HEK293T (cell line): ENCODE data around the gene GLTP.

Experiments
- ARNT ChIP-seq: fragments of 450-650 bp; IDR thresholded peaks from 2 replicates; pipeline ENCODE4 v1.6.1; 2017; ENCODE audit warnings: mild to moderate bottlenecking
- BHLHE40 ChIP-seq: fragments of 450-650 bp; IDR thresholded peaks from 2 replicates; pipeline ENCODE4 v1.6.1; 2016; ENCODE audit warnings: mild to moderate bottlenecking, moderate library complexity, borderline replicate concordance
- ELF4 ChIP-seq: fragments of 450-650 bp; IDR thresholded peaks from 2 replicates; pipeline ENCODE4 v1.6.1; 2017; ENCODE audit warnings: antibody characterized with exemption
- FOXA1 ChIP-seq: fragments of 450-650 bp; IDR thresholded peaks from 2 replicates; pipeline ENCODE4 v1.6.1; 2016; ENCODE audit warnings: mild to moderate bottlenecking
- FOXM1 ChIP-seq: fragments of 450-650 bp; IDR thresholded peaks from 2 replicates; pipeline ENCODE4 v1.6.1; 2017; ENCODE audit warnings: mild to moderate bottlenecking, borderline replicate concordance
- HDGF ChIP-seq: fragments of 450-650 bp; IDR thresholded peaks from 2 replicates; pipeline ENCODE4 v1.6.1; 2017; ENCODE audit warnings: antibody characterized with exemption, borderline replicate concordance
- L3MBTL2 ChIP-seq: fragments of 450-650 bp; conservative IDR thresholded peaks from 2 replicates; pipeline ENCODE4 v1.6.1; 2016; ENCODE audit warnings: mild to moderate bottlenecking
- LEF1 ChIP-seq: fragments of 450-650 bp; IDR thresholded peaks from 2 replicates; pipeline ENCODE4 v1.6.1; 2017; ENCODE audit warnings: mild to moderate bottlenecking, borderline replicate concordance
- PKNOX1 ChIP-seq: fragments of 450-650 bp; IDR thresholded peaks from 2 replicates; pipeline ENCODE4 v1.6.1; 2016
- SP1 ChIP-seq: fragments of 450-650 bp; IDR thresholded peaks from 2 replicates; pipeline ENCODE4 v1.6.1; 2017
- SUZ12 ChIP-seq: fragments of 450-650 bp; IDR thresholded peaks from 2 replicates; pipeline ENCODE4 v1.6.1; 2016; ENCODE audit warnings: mild to moderate bottlenecking
- TARDBP ChIP-seq: fragments of 450-650 bp; IDR thresholded peaks from 2 replicates; pipeline ENCODE4 v1.6.1; 2016

DNA sequence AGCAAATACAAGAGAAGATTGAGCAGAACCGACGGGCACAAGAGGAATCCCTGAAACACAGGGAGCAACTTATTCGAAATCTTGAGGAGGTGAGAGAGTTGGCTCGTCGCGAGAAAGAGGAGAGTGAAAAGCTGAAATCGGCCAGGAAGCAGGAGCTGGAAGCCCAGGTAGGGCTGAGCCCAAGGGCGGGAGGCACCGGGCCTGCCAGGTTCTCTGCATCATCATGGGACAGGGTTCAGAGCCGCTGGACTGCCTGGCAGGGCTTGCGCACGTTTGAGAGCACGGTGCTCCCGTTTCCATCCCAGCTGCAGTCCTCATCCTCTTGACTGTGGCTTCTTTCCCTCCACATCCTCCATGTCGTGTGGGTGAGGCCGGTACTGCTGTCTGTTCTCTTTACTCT lies 34.1 kb upstream of the GLTP start:
- TF ChIP-seq L3MBTL2: no peak
- no peak for TF ChIP-seq PKNOX1
- TF ChIP-seq ARNT: no peak
- no peak for TF ChIP-seq TARDBP
- no peak for TF ChIP-seq SUZ12
- no peak for TF ChIP-seq LEF1
- no peak for TF ChIP-seq BHLHE40
- no peak for TF ChIP-seq SP1
- TF ChIP-seq FOXA1: no peak
- no peak for TF ChIP-seq FOXM1
- TF ChIP-seq ELF4: no peak
- no peak for TF ChIP-seq HDGF
